ENCODE data around the gene VARS2. TPM values are rescaled to one million over a fixed set of nuclear protein-coding genes. Genes with fewer than 3 reads are reported as not detected.
A peak's percentile ranks its signal among the peaks of the same experiment; 100 is the strongest.

Gene VARS2
- total RNA-seq, 2 donors from 2014 or later, result 16.6 to 29.7 TPM

DNA sequence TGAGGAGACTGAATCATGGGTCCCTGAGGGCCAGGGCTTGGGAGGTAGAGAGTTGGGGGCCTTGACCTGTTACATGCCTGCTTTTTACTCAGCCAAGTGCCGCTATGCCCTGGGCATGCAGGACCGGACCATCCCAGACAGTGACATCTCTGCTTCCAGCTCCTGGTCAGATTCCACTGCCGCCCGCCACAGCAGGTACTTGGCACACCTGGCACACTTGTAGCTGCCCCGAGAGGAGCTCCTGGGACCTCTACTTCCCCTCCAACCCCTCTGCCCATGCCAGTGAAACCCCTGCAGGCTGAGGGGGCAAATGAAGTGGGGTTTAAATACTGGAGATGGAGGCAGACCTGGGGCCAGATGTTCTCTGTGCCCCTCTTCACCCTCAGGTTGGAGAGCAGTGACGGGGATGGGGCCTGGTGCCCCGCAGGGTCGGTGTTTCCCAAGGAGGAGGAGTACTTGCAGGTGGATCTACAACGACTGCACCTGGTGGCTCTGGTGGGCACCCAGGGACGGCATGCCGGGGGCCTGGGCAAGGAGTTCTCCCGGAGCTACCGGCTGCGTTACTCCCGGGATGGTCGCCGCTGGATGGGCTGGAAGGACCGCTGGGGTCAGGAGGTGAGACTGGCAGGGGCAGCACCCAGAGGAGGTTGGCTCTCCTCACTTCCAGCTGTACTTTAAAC, 25.1 kb upstream of the VARS2 start:
- DNase-seq, result no peak
- WGBS, 2 donors, result 83 to 88% methylated on average over 5 to 18 of the region's 18 CpGs
- intact Hi-C loops (cut with DNase I), result no loop called here

DNA sequence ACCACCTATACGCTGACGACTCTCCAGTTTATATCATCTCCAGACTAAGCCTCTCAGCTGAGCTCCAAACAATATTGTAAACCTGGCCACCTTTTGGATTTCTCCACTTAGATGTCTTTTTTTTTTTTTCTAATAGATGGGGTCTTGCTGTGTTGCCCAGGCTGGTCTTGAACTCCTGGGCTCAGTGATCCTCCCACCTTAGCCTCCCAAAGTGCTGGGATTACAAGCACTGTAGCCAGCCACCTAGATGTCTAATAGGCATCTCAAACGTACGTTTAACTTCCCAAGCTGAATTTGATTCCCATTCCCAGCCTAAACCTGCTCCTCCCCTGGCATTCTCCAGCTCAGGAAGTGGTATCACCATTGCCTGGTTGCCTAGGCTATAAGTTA, 24.5 kb upstream of the VARS2 start:
- Histone ChIP-seq H3K27ac (no peak overlapping the region), H3K9me3 (no peaks in the 10 kb centered on the region), H3K27me3 (no peaks in the 10 kb centered on the region), H3K4me1 (peaks cover 37% of the 10 kb centered on the region), H3K4me3 (no peak overlapping the region), H3K36me3 (replicated peaks in 1 of 2; ENCODE audit: insufficient read depth in 1 of 2, low read depth in 2 of 2) (peaks cover 22 to 26% of the 10 kb centered on the region in 2 donors)
- DNase-seq (no peak), ATAC-seq (no peak)
- WGBS, 2 donors, result 60 to 63% methylated on average over 4 of the region's 4 CpGs
- TF ChIP-seq, protein P1, sequence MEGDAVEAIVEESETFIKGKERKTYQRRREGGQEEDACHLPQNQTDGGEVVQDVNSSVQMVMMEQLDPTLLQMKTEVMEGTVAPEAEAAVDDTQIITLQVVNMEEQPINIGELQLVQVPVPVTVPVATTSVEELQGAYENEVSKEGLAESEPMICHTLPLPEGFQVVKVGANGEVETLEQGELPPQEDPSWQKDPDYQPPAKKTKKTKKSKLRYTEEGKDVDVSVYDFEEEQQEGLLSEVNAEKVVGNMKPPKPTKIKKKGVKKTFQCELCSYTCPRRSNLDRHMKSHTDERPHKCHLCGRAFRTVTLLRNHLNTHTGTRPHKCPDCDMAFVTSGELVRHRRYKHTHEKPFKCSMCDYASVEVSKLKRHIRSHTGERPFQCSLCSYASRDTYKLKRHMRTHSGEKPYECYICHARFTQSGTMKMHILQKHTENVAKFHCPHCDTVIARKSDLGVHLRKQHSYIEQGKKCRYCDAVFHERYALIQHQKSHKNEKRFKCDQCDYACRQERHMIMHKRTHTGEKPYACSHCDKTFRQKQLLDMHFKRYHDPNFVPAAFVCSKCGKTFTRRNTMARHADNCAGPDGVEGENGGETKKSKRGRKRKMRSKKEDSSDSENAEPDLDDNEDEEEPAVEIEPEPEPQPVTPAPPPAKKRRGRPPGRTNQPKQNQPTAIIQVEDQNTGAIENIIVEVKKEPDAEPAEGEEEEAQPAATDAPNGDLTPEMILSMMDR (IDR thresholded peaks at IDR 0.05), result no peak
- no peak for TF ChIP-seq POLR2A (IDR thresholded peaks at IDR 0.05)
- intact Hi-C loops (cut with DNase I), result no loop called here

More for the DNA sequence above, 25.1 kb upstream of the VARS2 start:
- H3K27ac ChIP-seq, result no peak overlapping the region
- H3K9me3 ChIP-seq, result no peaks in the 10 kb centered on the region
- no peak for TF ChIP-seq POLR2A (IDR thresholded peaks at IDR 0.05)
- TF ChIP-seq, protein P1 (IDR thresholded peaks at IDR 0.05), result no peak
- H3K4me1 ChIP-seq, result peaks cover 37% of the 10 kb centered on the region
- peaks cover 22 to 26% of the 10 kb centered on the region in 2 donors for H3K36me3 ChIP-seq (replicated peaks in 1 of 2; ENCODE audit: insufficient read depth in 1 of 2, low read depth in 2 of 2)
- ATAC-seq, result no peak
- H3K4me3 ChIP-seq, result no peak overlapping the region
- no peaks in the 10 kb centered on the region for H3K27me3 ChIP-seq

DNA sequence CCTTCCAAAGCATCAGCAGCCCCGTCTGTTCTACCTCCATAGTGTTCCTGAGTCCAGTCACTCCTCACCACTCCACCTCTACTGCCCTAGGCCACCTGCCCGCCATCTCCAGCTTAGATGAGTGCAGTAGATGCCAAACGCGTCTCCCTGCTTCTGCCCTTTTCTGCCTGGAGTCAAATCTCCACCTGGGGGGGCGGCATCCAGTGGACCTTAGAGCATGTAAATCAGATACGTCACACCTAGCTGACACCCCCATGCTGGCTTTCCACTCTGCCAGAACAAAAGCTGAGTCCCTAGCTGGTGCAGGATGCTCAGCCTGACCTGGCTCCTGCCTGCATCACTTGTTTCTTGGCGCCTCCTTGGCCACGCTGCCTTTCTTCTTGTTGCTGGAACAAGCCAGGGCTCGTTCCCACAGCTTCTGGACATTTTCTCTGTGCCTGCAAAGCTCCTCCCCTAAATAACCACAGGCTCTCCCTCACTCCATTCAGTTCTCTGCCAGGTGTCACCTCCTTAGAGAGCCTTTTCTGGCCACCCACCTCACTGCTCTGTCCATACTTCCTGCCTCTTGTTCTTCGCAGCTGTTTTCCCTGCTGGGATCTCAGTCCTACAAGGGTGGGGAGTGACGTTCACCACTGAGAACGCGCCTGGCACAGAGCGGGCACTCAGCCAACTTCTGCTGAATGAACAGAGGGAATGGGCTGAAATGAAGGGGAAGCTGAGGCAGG, 24.0 kb upstream of the VARS2 start:
- no peak for DNase-seq
- ATAC-seq, result no peak
- Histone ChIP-seq H3K4me1 (peaks cover 32% of the 10 kb centered on the region), H3K27me3 (no peaks in the 10 kb centered on the region), H3K27ac (no peak overlapping the region), H3K9me3 (no peaks in the 10 kb centered on the region), H3K4me3 (no peak overlapping the region), H3K36me3 (replicated peaks in 1 of 2; ENCODE audit: insufficient read depth in 1 of 2, low read depth in 2 of 2) (peaks cover 26 to 27% of the 10 kb centered on the region in 2 donors)
- 84% methylated on average over 14 of the region's 14 CpGs for WGBS, 2 donors
- TF ChIP-seq POLR2A (IDR thresholded peaks at IDR 0.05), result no peak
- TF ChIP-seq, protein P1 (IDR thresholded peaks at IDR 0.05), result no peak
- intact Hi-C loops (cut with DNase I), result no loop called here

DNA sequence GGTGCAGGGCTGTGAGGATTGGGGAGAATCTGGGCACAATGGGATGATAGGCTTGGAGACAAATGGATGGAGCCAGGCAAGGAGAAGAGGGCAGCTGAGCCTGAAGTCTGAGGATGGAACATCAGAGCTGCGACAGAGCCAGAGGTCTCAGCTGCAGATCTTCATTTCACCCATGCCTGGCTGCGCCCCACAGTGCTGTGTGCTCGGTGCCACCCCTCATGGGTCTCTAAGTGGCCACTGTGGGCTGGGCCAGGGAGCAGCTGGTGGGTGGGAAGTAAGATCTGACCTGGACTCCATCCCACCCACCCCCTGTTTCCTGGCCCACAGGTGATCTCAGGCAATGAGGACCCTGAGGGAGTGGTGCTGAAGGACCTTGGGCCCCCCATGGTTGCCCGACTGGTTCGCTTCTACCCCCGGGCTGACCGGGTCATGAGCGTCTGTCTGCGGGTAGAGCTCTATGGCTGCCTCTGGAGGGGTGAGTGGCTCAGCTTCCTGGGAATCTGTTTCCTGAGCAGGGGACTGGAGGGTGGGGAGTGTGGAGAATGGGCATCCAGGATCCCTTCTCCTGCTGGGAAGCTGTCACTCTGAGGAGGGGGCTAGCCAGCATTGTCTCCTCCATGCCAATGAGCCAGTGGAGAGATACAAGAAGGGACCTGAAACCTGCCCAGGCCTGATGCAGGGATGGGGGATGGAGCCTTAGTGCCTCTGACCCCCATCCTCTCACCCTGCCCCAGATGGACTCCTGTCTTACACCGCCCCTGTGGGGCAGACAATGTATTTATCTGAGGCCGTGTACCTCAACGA, 23.2 kb upstream of the VARS2 start:
- H3K4me3 ChIP-seq, result no peak overlapping the region
- intact Hi-C loops (cut with DNase I), result no loop called here
- peak in 1 of 4 donors; percentile 7 for DNase-seq
- peaks cover 25% of the 10 kb centered on the region for H3K4me1 ChIP-seq
- no peaks in the 10 kb centered on the region for H3K27me3 ChIP-seq
- TF ChIP-seq POLR2A (IDR thresholded peaks at IDR 0.05), result no peak
- TF ChIP-seq, protein P1 (IDR thresholded peaks at IDR 0.05), result no peak
- H3K9me3 ChIP-seq, result no peaks in the 10 kb centered on the region
- H3K36me3 ChIP-seq (replicated peaks in 1 of 2; ENCODE audit: insufficient read depth in 1 of 2, low read depth in 2 of 2), result peaks cover 26 to 28% of the 10 kb centered on the region in 2 donors
- ATAC-seq, result no peak
- WGBS, 2 donors, result 67 to 82% methylated on average over 4 to 12 of the region's 12 CpGs
- no peak overlapping the region for H3K27ac ChIP-seq
